A673 (cell line): ENCODE measurements around the gene AKR1C1.

Experiments used
- CTCF ChIP-seq: fragments of 300-800, 200-600 bp; sonication (generic); conservative IDR thresholded peaks from 2 replicates; pipeline ENCODE4 v1.5.1; 2017; ENCODE audit warnings: low read depth, mild to moderate bottlenecking, antibody characterized with exemption, low read length, moderate library complexity, mixed read lengths
- EZH2 ChIP-seq: fragments of 200-600 bp; sonication (generic); IDR thresholded peaks from 2 replicates; pipeline ENCODE4 v1.6.1; 2017; ENCODE audit warnings: borderline replicate concordance, low read depth, mild to moderate bottlenecking, mixed read lengths, antibody characterized with exemption, low read length; ENCODE audit not compliant: poor library complexity, severe bottlenecking

- no peak for TF ChIP-seq CTCF
- no peak for TF ChIP-seq EZH2
Observed at GRCh38 chr10:4937346-4937745, 25.9 kb upstream of the AKR1C1 start.
